Progenitor cell of endocrine pancreas (in vitro differentiated cells): ENCODE results near the gene ZNRF3. TPM values are rescaled to one million over a fixed set of nuclear protein-coding genes. Genes with fewer than 3 reads are reported as not detected.

Experiments used
- DNase-seq: peaks from one replicate; pipeline ENCODE4 v3.0.0; 2021; ENCODE audit warnings: low spot score; ENCODE audit not compliant: unreplicated experiment
- H3K27ac Mint-ChIP-seq: 2 replicates; pipeline ENCODE4 v1.8.0; 2021; ENCODE audit warnings: mild to moderate bottlenecking, moderate library complexity, mixed read lengths
- H3K27me3 Mint-ChIP-seq: 2 replicates; pipeline ENCODE4 v1.8.0; 2021; ENCODE audit warnings: mixed read lengths
- H3K36me3 Mint-ChIP-seq: 2 replicates; pipeline ENCODE4 v1.8.0; 2022; ENCODE audit warnings: mixed read lengths; ENCODE audit not compliant: insufficient read depth
- H3K4me1 Mint-ChIP-seq: 2 replicates; pipeline ENCODE4 v1.8.0; 2021; ENCODE audit warnings: low read depth, mixed read lengths
- H3K4me3 Mint-ChIP-seq: 2 replicates; pipeline ENCODE4 v1.8.0; 2021; ENCODE audit warnings: low read depth, mild to moderate bottlenecking, moderate library complexity, mixed read lengths
- H3K9me3 Mint-ChIP-seq: 2 replicates; pipeline ENCODE4 v1.8.0; 2021; ENCODE audit warnings: low read depth, mixed read lengths
- CTCF ChIP-seq: fragments of 200-600 bp; sonication (generic); IDR thresholded peaks from one replicate; pipeline ENCODE4 v1.5.0; 2021; ENCODE audit warnings: antibody characterized with exemption, mild to moderate bottlenecking; ENCODE audit not compliant: unreplicated experiment
- total RNA-seq: library from RNA; stranded (reverse); gene quantifications from 2 replicates; pipeline ENCODE4 v1.2.1, GENCODE V29; 2021

Gene ZNRF3
- total RNA-seq, 1 donor from 2014 or later, result 7.5 TPM

- Mint-ChIP-seq H3K27ac (peak overlapping the region; percentile 51), H3K4me3 (no peak overlapping the region), H3K9me3 (no peaks in the 10 kb centered on the region), H3K27me3 (no peaks in the 10 kb centered on the region), H3K36me3 (no peaks in the 10 kb centered on the region), H3K4me1 (peaks cover 24% of the 10 kb centered on the region)
- DNase-seq, result no peak
- no peak for TF ChIP-seq CTCF
Observed at GRCh38 chr22:29011240-29012100, 128.1 kb downstream of the ZNRF3 start.

GRCh38 chr22:29012101-29012433 lies 128.7 kb downstream of the ZNRF3 start:
- Mint-ChIP-seq H3K4me1 (peaks cover 26% of the 10 kb centered on the region), H3K27ac (peak overlapping the region; percentile 24), H3K36me3 (no peaks in the 10 kb centered on the region)

GRCh38 chr22:29012952-29013351 lies 129.6 kb downstream of the ZNRF3 start:
- Mint-ChIP-seq H3K36me3 (no peaks in the 10 kb centered on the region), H3K4me1 (peaks cover 34% of the 10 kb centered on the region), H3K27me3 (no peaks in the 10 kb centered on the region), H3K9me3 (no peaks in the 10 kb centered on the region), H3K4me3 (no peak overlapping the region), H3K27ac (no peak overlapping the region)
- TF ChIP-seq CTCF, result no peak
- no peak for DNase-seq

More at GRCh38 chr22:29012101-29012433, 128.7 kb downstream of the ZNRF3 start:
- no peak for DNase-seq
- TF ChIP-seq CTCF, result no peak
- H3K9me3 Mint-ChIP-seq, result no peaks in the 10 kb centered on the region
- no peak overlapping the region for H3K4me3 Mint-ChIP-seq
- no peaks in the 10 kb centered on the region for H3K27me3 Mint-ChIP-seq

- no peaks in the 10 kb centered on the region for H3K27me3 Mint-ChIP-seq
- no peak for DNase-seq
- H3K4me3 Mint-ChIP-seq, result no peak overlapping the region
- peaks cover 32% of the 10 kb centered on the region for H3K4me1 Mint-ChIP-seq
- H3K9me3 Mint-ChIP-seq, result peaks cover 4% of the 10 kb centered on the region
- TF ChIP-seq CTCF, result no peak
- no peak overlapping the region for H3K27ac Mint-ChIP-seq
- no peaks in the 10 kb centered on the region for H3K36me3 Mint-ChIP-seq
Observed at GRCh38 chr22:29014293-29014692, 130.9 kb downstream of the ZNRF3 start.

- H3K4me3 Mint-ChIP-seq, result no peak overlapping the region
- DNase-seq, result no peak
- H3K36me3 Mint-ChIP-seq, result no peaks in the 10 kb centered on the region
- no peaks in the 10 kb centered on the region for H3K27me3 Mint-ChIP-seq
- peaks cover 35% of the 10 kb centered on the region for H3K4me1 Mint-ChIP-seq
- peaks cover 4% of the 10 kb centered on the region for H3K9me3 Mint-ChIP-seq
- no peak overlapping the region for H3K27ac Mint-ChIP-seq
- no peak for TF ChIP-seq CTCF
Observed at GRCh38 chr22:29014773-29015172, 131.4 kb downstream of the ZNRF3 start.
